Measurements from ENCODE around the gene WNT2.

WNT2 gene

GRCh38 chr7:117322741-117323304, at the start of gene WNT2:
TSS of gene WNT2 (minus strand) at chr7:117323058. CDS start at chr7:117322989, 69 bp downstream.
- no peak for DNase-seq (ENCODE audit: low read depth in 1 of 2, low spot score in 1 of 2)

DNA sequence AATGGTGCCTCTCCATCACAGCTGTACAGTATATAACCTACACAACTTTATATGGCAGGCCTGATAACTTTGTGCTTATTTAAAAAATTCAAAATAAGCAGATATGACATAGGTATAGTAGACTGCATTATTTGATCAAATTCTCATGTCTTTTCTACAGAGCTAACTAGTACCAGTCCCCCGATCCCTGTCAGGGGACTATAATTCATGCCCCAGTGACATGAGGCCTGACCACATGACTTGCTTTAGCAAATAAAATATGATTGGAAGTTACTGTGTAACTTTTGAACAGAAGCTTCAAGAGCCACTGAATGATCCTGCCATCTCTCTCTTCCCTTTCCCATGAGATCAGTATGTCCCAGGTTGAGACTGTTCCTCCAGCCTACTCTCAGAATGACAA, 49.2 kb upstream of the WNT2 start:
- no peak for DNase-seq (ENCODE audit: low read depth in 1 of 2, low spot score in 1 of 2)

- no peak for DNase-seq (ENCODE audit: low read depth in 1 of 2, low spot score in 1 of 2)
Observed at GRCh38 chr7:117364339-117365080, 41.7 kb upstream of the WNT2 start.

GRCh38 chr7:117362294-117362888, 39.5 kb upstream of the WNT2 start:
- no peak for DNase-seq (ENCODE audit: low read depth in 1 of 2, low spot score in 1 of 2)

- no peak for DNase-seq (ENCODE audit: low read depth in 1 of 2, low spot score in 1 of 2)
Observed at GRCh38 chr7:117350027-117350426, 27.2 kb upstream of the WNT2 start.

- DNase-seq (ENCODE audit: low read depth in 1 of 2, low spot score in 1 of 2), result no peak
Observed at GRCh38 chr7:117349570-117349969, 26.7 kb upstream of the WNT2 start.

DNA sequence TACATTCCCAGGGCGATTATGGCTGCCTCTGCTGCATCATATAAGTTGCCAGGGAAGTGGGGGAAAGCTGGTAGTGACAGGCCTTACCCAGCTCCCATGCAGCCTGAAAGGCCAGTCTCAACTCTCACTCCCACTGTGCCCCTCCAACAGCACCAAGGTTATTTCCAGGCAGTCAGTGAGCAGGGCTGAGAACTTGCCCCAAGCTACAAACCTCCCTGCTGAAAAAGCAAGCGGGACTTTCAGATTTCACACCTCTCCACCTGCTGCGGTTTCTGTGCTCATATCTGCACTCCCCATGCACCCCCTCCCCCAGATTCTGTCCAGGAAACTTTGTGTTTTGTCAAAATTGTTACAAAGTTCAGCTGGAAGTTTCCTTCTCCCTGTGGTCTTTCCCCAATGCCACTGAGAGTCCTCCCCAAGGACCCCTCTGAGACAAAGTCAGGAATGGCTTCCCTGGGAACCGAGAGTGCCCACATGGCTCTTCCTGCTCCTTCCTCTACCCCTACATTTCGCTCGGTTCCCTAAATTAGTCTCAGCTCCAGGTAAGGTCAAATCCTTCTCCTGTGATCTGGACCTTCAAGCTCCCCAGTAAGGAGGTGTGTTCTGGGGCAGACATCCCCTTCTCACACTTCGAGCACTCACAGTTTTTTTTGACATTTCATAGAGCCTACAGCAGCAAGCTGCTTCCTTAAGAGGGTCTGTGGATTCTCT, 25.3 kb upstream of the WNT2 start:
- DNase-seq (ENCODE audit: low read depth in 1 of 2, low spot score in 1 of 2), result no peak

DNA sequence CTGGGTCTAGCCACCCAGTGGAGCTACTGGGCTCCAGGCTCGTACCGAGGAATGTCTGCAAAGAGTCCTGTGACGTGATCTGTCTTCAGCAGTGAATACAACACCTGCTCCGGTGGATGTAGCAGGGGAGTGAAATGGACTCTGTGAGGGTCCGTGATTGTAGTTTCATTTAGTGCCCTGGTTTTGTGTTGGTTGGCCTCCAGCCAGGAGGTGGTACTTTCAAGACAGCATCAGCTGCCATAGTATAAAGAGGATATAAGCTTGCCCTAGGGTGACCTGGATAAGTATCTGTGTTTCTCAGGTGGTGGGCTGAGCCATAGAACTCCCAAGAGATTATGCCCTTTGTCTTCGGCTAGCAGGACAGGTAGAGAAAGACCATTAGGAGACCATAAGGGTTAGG, 24.6 kb upstream of the WNT2 start:
- DNase-seq (ENCODE audit: low read depth in 1 of 2, low spot score in 1 of 2), result no peak

- DNase-seq (ENCODE audit: low read depth in 1 of 2, low spot score in 1 of 2), result no peak
Observed at GRCh38 chr7:117346161-117346560, 23.3 kb upstream of the WNT2 start.

DNA sequence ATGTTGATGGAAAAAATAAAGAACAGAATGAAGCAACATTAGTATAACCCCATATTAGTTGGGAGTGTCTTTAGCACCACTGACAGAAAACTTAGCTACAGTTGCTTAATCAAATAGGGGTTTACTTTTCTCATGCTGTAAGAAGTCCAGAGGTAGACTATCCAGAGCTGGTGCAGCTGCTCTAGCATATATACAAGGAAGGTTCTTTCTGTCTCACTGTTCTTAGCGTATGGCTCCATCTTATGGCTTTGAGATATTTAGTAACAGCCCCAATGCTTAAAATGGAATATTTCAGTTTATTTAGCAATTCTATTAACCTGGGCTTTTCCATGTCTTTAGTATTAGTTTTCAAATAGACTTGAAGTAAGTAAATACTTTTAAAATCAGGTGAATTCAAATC, 15.2 kb upstream of the WNT2 start:
- no peak for DNase-seq (ENCODE audit: low read depth in 1 of 2, low spot score in 1 of 2)

DNA sequence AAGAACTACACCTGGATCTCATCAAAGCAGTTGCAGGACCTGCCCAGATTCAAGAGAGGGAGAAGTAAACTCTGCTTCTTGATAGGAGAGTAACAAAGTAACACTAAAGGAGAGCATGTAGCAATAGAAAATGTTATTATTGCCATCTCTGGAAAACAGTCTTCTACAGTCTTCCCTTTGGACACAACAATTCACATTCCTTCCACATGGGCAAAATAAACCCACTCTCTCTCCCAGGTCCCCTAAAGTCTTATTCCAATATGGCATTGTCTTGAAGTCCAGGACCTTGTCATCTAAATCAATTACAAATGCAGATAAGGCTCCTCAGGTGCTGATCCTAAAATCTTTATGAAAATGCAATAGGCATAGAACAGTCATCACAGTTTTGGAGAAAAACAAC, 10.3 kb upstream of the WNT2 start:
- DNase-seq (ENCODE audit: low read depth in 1 of 2, low spot score in 1 of 2), result no peak

- no peak for DNase-seq (ENCODE audit: low read depth in 1 of 2, low spot score in 1 of 2)
Observed at GRCh38 chr7:117332031-117332430, 9.2 kb upstream of the WNT2 start.

DNA sequence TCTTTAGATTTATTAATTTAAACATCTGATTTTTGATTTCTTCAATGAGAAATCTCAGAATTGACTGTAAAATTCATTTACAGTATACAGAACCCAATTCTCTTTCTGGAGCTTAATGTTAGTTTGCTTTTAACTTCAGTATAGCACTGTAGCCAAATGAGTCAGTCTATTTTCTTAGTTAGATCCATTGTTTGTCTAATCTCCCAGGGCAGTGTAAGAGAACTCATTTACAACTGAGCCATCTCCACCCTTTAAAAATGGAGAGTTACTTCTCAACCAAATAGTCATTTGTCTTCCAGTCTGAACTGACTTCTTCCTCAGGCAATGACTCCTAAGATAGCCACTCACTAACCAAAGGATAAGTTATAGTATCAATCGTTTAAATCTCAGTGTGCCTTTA, 3.0 kb upstream of the WNT2 start:
- no peak for DNase-seq (ENCODE audit: low read depth in 1 of 2, low spot score in 1 of 2)

DNA sequence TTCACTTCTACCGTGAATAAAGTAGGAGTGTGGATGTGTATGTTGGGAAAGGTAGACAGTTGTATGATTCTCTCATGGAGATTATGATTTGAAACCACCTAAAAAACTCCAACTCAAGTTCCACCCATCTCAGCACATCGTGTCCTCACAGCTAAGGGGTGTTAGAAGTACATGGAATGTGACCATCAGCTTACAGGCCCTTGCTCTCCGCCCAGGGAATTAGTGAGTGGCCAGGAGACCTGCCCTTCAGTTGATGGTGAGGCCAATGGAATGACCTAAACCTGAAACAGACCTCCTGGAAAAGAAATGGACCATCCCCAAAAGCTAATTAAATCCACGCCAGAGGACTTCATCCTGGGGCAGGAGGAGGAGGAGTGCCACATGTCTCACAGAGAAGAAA, 2.1 kb upstream of the WNT2 start:
- DNase-seq (ENCODE audit: low read depth in 1 of 2, low spot score in 1 of 2), result no peak

DNA sequence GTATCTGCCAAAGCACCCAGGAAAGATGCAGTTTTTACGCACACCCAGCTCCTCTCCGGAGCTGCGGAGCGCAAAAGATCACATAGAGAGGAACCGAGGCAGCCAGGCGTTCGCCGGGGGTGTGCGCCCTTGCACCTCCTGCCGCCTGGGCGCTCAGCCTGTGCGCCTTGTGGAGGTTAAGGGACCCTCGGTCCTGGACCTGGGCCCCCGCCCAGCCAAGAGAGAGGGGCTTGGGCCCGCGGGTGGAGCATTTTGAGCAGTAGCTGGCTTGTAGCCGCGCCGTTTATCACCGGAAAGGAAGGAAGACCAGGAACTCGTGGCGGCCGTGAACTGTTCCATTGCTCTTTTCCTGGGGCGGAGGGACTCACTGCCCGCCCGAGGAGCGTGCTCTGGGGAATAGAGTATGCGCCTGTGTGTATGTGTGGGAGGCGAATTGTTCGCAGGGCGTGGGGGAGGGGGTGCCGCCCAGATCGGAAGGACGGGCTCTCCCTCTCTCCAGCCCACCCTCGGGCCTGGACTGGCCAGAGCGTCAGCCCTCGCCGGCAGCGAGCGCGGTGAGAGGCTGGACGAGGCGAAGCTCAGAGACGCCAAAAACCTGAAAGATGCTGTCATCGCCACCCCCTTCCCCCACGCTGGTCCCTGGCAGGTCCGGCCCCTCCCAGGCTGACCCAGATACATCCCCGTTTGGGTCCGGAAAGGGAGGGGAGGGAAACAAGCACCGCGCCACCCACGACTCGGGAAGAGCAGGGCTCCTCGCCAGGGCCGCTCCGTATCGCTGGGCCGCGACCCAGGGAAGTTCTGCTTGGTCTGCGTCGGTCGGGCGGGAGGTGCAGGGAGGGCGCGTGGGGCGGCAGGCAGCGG, 1.2 kb upstream of the WNT2 start:
- no peak for DNase-seq (ENCODE audit: low read depth in 1 of 2, low spot score in 1 of 2)

DNA sequence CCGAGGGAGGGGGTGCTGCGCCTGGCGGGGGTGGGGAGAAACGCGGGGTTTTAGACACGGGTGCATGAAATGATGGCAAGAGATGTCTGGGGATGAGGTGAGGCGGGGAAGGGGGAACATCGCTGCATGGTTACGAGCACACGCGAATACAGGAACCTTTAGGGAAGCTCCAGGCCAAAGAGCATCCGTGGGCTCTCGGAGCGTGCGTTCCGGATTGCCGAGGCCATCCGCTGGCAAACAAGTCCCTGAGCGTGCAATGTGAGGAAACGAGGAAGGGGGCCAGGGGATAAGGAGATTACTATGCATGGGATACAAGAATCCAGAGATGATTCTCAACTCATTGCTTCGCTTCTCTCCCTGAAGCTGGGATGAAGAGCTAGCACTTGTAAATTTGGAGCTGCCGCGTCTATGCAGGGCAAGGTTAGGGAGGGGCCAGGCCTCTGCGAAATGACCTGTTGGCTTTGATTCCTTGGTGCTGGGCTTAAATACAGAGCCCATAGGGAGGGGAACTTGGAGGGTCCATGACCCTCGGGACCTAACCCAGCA, 520 bp upstream of the WNT2 start:
- DNase-seq (ENCODE audit: low read depth in 1 of 2, low spot score in 1 of 2), result no peak

GRCh38 chr7:117320523-117320922, 2.3 kb downstream of the WNT2 start:
- no peak for DNase-seq (ENCODE audit: low read depth in 1 of 2, low spot score in 1 of 2)

GRCh38 chr7:117319181-117319580, 3.7 kb downstream of the WNT2 start:
- no peak for DNase-seq (ENCODE audit: low read depth in 1 of 2, low spot score in 1 of 2)

DNA sequence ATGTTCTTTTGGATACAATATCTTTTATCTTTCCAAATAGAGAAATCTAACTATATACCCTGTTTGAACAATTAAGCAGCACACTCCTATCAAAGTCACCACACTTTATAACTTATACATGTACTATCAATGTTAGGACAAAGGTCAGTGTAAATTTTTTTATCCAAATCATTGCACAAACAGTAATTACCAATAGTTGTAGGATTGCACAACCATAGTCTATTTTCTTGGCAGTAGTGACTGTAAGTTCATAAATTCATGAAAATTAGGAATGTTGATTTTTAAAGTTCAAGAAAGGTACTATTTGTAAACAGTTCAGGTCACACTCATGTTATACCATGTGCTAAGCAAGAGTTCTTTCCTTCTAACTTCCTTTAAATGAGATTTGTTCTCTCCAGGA, 9.3 kb downstream of the WNT2 start:
- no peak for DNase-seq (ENCODE audit: low read depth in 1 of 2, low spot score in 1 of 2)

DNA sequence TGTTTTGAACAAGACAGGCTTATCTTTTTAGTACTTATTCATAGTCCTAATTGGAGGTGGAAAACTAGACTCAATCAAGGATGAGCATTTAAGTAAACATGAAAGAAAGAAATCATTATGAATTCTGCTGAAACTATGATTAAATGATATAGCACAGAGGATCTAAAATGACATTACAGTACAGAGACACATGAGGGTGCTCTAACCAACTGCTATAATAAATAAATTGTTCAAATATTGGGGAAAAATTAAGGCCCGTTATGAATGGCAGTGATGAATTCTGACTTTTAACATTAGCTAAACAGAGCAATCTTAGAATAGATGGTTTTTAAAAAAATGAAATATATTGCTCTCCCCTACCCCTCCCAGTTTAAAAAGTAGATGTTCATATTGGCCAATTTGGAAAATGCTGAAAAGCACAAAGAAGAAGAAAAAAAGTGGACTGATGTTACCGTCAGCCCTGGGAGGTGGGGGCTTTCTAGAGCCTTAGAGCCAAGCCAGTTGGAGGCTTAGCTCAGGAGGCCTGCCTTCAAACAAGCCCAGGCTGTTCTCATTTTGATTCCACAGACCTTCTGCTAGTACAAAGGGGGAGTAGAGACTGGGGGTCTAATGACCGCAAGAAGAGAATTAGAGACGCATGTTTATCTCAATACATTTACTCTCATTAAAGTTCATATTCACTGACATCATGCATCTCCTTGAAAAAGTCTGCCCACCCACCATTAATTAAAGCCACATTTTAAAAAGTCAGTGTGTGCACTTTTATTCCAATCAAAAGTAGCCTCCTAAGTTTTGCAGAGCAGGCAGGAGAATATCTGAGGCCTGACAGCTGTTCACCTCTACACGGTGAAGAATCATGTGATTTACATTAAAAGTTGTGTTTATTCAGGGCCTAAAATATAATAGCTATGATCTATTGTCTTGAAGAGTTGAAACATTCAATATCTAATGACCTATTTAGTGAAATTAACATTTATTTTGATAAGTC, 10.0 kb downstream of the WNT2 start:
- no peak for DNase-seq (ENCODE audit: low read depth in 1 of 2, low spot score in 1 of 2)

All from activated CD4-positive, alpha-beta T cell treated with anti-CD3 and anti-CD28 coated beads, Interleukin-2, amount 50 U/mL, for 24 hours (primary cell).